ENCODE data around the gene RPS15A. TPM values are rescaled to one million over a fixed set of nuclear protein-coding genes. Genes with fewer than 3 reads are reported as not detected.

RPS15A gene
- total and polyA plus RNA-seq, 4 donors, result 349 to 1,185 (median 895) TPM

DNA sequence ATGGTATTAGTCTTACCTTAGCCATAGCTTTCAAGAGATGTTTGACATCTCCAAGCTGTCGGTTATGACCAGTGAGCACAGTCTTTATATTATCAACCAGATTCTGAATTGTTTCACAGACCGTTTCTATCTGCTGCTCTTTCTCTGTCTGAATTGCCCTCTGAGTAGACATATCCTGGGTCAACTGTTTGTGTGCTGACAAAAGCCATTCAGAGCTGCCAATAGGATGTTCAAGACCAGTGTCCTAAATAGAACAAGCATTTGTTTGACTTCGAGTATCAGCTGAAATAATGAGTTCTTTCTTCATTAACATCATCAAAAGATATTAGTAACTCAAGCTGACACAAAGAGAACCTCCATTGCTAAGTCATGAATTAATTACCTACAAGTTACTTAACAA, 26.2 kb upstream of the RPS15A start (continued):
- TF ChIP-seq EGR1 (IDR thresholded peaks at IDR 0.05; ENCODE audit: low read depth in 2 of 2), result no peak
- TF ChIP-seq TAF1 (conservative IDR thresholded peaks at IDR 0.05), result no peak
- no peak for TF ChIP-seq ZBTB33 (IDR thresholded peaks at IDR 0.05)
- no peak for TF ChIP-seq YY1 (IDR thresholded peaks at IDR 0.05)

DNA sequence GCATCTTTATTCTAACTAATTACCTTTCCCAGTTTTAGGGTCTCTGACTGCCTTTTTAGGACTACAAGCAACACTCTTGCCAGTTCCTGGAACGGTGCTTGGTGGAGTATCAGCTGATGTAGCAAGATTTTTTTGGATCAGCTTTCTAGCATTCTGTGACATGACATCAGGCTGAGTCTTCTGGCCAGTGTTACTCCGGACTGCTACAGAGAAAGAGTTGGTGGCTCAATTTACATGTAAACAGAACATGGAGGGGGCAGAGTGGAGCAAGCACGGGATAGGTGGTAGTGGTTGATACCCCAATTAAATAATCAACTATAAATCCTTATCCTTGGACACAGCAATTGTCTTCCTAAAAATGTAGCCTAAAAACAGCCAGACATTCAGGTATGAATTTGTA, 21.8 kb upstream of the RPS15A start:
- no peaks in the 10 kb centered on the region for H3K9me3 ChIP-seq (ENCODE audit: control insufficient read depth in 4 of 4, low read length in 3 of 4)
- no peak overlapping the region for H3K9ac ChIP-seq (ENCODE audit: low read depth in 1 of 2, low read length in 2 of 2)
- no peaks in the 10 kb centered on the region for H3K27me3 ChIP-seq (ENCODE audit: control insufficient read depth in 4 of 4, insufficient read depth in 4 of 4, low read length in 3 of 4)
- TF ChIP-seq CTCF (IDR thresholded peaks at IDR 0.05; ENCODE audit: low read depth, low read length, missing input control) (no peak), RAD21 (IDR thresholded peaks at IDR 0.05) (no peak), ZBTB33 (IDR thresholded peaks at IDR 0.05) (no peak), FOXA1 (IDR thresholded peaks at IDR 0.05) (no peak), YY1 (IDR thresholded peaks at IDR 0.05) (no peak), SP1 (IDR thresholded peaks at IDR 0.05) (no peak), HNF4G (IDR thresholded peaks at IDR 0.05) (no peak), MAX (IDR thresholded peaks at IDR 0.05) (no peak)
- TF ChIP-seq, protein P1, sequence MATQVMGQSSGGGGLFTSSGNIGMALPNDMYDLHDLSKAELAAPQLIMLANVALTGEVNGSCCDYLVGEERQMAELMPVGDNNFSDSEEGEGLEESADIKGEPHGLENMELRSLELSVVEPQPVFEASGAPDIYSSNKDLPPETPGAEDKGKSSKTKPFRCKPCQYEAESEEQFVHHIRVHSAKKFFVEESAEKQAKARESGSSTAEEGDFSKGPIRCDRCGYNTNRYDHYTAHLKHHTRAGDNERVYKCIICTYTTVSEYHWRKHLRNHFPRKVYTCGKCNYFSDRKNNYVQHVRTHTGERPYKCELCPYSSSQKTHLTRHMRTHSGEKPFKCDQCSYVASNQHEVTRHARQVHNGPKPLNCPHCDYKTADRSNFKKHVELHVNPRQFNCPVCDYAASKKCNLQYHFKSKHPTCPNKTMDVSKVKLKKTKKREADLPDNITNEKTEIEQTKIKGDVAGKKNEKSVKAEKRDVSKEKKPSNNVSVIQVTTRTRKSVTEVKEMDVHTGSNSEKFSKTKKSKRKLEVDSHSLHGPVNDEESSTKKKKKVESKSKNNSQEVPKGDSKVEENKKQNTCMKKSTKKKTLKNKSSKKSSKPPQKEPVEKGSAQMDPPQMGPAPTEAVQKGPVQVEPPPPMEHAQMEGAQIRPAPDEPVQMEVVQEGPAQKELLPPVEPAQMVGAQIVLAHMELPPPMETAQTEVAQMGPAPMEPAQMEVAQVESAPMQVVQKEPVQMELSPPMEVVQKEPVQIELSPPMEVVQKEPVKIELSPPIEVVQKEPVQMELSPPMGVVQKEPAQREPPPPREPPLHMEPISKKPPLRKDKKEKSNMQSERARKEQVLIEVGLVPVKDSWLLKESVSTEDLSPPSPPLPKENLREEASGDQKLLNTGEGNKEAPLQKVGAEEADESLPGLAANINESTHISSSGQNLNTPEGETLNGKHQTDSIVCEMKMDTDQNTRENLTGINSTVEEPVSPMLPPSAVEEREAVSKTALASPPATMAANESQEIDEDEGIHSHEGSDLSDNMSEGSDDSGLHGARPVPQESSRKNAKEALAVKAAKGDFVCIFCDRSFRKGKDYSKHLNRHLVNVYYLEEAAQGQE (IDR thresholded peaks at IDR 0.05), result no peak
- H3K4me3 ChIP-seq (ENCODE audit: low read depth in 1 of 3, low read length in 3 of 3), result no peak overlapping the region
- H3K36me3 ChIP-seq (ENCODE audit: control insufficient read depth in 4 of 4, insufficient read depth in 3 of 4, low read depth in 1 of 4, low read length in 3 of 4), result peaks cover 7 to 75% (median 64%) of the 10 kb centered on the region in 4 donors
- no peaks in the 10 kb centered on the region for H3K4me1 ChIP-seq (ENCODE audit: control insufficient read depth in 4 of 4, insufficient read depth in 4 of 4, low read length in 3 of 4)
- H3K27ac ChIP-seq (ENCODE audit: low read depth in 1 of 2, low read length in 2 of 2), result no peak overlapping the region
- DNase-seq (ENCODE audit: low spot score), result no peak
- WGBS, result 93% methylated on average over 3 of the region's 3 CpGs

Measured in liver (tissue), 9 donors.